K562 (cell line): ENCODE data around the gene PSMD7. TPM values are rescaled to one million over a fixed set of nuclear protein-coding genes. Genes with fewer than 3 reads are reported as not detected.

Experiments used
- GATAD2B ChIP-seq: fragments of 450-650 bp; IDR thresholded peaks from 2 replicates; pipeline ENCODE4 v1.6.1; 2017; ENCODE audit warnings: mild to moderate bottlenecking, borderline replicate concordance
- MBD2 ChIP-seq: sonication (generic); IDR thresholded peaks from 2 replicates; pipeline ENCODE4 v1.6.1; 2016; ENCODE audit warnings: low read depth, borderline replicate concordance
- MEIS2 ChIP-seq: fragments of 450-650 bp; IDR thresholded peaks from 2 replicates; pipeline ENCODE4 v1.6.1; 2014; ENCODE audit warnings: mild to moderate bottlenecking; ENCODE audit not compliant: partially characterized antibody
- NELFE ChIP-seq: IDR thresholded peaks from 2 replicates; pipeline ENCODE4 v1.6.1; 2011; ENCODE audit warnings: mild to moderate bottlenecking; ENCODE audit not compliant: insufficient read depth, insufficient read length
- NFRKB ChIP-seq: fragments of 450-650 bp; IDR thresholded peaks from 2 replicates; pipeline ENCODE4 v1.6.1; 2016; ENCODE audit warnings: low read depth
- PHF8 ChIP-seq: fragments of 200-600 bp; sonication (generic); IDR thresholded peaks from 2 replicates; pipeline ENCODE4 v1.6.1; 2012; ENCODE audit warnings: mixed run types, mild to moderate bottlenecking, inconsistent platforms, low read length, moderate library complexity, borderline replicate concordance
- POLR2A ChIP-seq: fragments of 450-650 bp; conservative IDR thresholded peaks from 2 replicates; pipeline ENCODE4 v1.6.1; 2016
- SIRT6 ChIP-seq: IDR thresholded peaks from one replicate; pipeline ENCODE4 v1.6.1; 2012; ENCODE audit warnings: low read depth, mild to moderate bottlenecking, control low read depth, inconsistent platforms, low read length, moderate library complexity
- SMAD3 ChIP-seq: fragments of 450-650 bp; formaldehyde crosslinking; conservative IDR thresholded peaks from 2 replicates; pipeline ENCODE4 v1.4.0; 2020; ENCODE audit warnings: mild to moderate bottlenecking
- SMARCE1 ChIP-seq: fragments of 450-650 bp; IDR thresholded peaks from 2 replicates; pipeline ENCODE4 v1.7.1; 2016; ENCODE audit warnings: mild to moderate bottlenecking
- ZNF24 ChIP-seq: fragments of 450-650 bp; IDR thresholded peaks from 2 replicates; pipeline ENCODE4 v1.6.1; 2016
- polyA plus RNA-seq, 8 experiments: library from polyadenylated mRNA; depleted of rRNA in 4 of 8; stranded (reverse) in 5 of 8; unstranded in 3 of 8; fragments of >200 nt; fragmentation: Nextera tagmentation in 2 of 8; fragmentation: Illumina TruSeq in 1 of 8; extraction: Ambion mirVana in 2 of 8; extraction: Trizol in 1 of 8; gene quantifications; 2 replicates each; pipeline versions ENCODE4 v1.2.1 to v1.2.3, GENCODE V29; 2011 to 2014; ENCODE audit warnings: inconsistent platforms in 1 of 8, missing spikeins in 1 of 8
- total RNA-seq, 7 experiments: library from RNA; depleted of rRNA in 6 of 7; stranded (reverse); fragments of >200 nt in 6 of 7; fragmentation: Illumina TruSeq in 2 of 7; extraction: Trizol in 2 of 7; gene quantifications; 2 replicates each; pipeline versions ENCODE4 v1.2.1 to v1.2.3, GENCODE V29; 2011 to 2021; ENCODE audit warnings: low replicate concordance in 1 of 7
- TF ChIP-seq, protein P1 (sequence below): fragments of 450-650 bp; IDR thresholded peaks from 2 replicates; pipeline ENCODE4 v1.6.1; 2016; ENCODE audit warnings: mild to moderate bottlenecking, moderate library complexity
- TF ChIP-seq, protein P2 (sequence below): IDR thresholded peaks from 2 replicates; pipeline ENCODE4 v1.6.1; 2011; ENCODE audit not compliant: insufficient read length; ENCODE audit errors: extremely low read depth
- TF ChIP-seq, protein P3 (sequence below): fragments of 250-450 bp; sonication (Bioruptor Pico); IDR thresholded peaks from 2 replicates; pipeline ENCODE4 v1.5.0; 2021
- TF ChIP-seq, protein P4 (sequence below): fragments of 200-800 bp; sonication (Bioruptor generic); IDR thresholded peaks from 2 replicates; pipeline ENCODE4 v1.6.1; 2017; ENCODE audit warnings: missing genetic modification characterization, missing compliant biosample characterization

Gene PSMD7
- total and polyA plus RNA-seq, 9 of the 15 experiments (the other 6 are each of a cell fraction or from before 2014, with no cell fraction given) = 100 to 226 (median 156) TPM

DNA sequence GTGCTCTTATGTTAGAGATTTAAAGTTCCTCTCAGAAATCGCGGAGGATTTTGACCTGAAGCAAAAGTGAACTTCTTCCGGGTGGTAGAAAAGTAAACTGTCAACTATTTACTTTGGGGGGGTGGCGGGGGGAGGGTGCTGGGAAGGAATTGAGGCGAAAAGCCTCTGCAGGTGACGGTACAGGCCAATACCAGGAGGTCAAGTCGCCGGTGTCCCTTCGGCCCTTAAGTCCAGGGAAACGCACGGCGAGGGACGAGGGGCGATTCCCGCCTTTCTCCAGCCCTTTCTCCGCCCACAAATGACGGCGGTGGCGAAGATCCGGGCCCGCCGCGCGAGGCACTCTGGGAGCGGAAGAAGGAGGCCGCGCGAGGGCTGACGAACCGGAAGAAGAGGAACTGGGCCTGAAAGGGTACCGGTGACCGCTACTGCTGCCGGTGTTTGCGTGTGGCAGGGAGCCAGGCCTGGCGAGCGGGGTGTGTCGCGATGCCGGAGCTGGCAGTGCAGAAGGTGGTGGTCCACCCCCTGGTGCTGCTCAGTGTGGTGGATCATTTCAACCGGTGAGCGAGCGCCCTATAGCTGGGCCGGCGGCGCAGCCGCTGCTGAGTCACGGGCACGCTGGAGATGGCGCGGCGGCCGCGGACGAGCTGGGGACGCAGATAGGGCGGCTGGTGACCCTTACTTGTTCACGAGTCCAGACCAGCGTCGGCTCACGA lies at the start of gene PSMD7 (continued):
- TF ChIP-seq, protein P1, sequence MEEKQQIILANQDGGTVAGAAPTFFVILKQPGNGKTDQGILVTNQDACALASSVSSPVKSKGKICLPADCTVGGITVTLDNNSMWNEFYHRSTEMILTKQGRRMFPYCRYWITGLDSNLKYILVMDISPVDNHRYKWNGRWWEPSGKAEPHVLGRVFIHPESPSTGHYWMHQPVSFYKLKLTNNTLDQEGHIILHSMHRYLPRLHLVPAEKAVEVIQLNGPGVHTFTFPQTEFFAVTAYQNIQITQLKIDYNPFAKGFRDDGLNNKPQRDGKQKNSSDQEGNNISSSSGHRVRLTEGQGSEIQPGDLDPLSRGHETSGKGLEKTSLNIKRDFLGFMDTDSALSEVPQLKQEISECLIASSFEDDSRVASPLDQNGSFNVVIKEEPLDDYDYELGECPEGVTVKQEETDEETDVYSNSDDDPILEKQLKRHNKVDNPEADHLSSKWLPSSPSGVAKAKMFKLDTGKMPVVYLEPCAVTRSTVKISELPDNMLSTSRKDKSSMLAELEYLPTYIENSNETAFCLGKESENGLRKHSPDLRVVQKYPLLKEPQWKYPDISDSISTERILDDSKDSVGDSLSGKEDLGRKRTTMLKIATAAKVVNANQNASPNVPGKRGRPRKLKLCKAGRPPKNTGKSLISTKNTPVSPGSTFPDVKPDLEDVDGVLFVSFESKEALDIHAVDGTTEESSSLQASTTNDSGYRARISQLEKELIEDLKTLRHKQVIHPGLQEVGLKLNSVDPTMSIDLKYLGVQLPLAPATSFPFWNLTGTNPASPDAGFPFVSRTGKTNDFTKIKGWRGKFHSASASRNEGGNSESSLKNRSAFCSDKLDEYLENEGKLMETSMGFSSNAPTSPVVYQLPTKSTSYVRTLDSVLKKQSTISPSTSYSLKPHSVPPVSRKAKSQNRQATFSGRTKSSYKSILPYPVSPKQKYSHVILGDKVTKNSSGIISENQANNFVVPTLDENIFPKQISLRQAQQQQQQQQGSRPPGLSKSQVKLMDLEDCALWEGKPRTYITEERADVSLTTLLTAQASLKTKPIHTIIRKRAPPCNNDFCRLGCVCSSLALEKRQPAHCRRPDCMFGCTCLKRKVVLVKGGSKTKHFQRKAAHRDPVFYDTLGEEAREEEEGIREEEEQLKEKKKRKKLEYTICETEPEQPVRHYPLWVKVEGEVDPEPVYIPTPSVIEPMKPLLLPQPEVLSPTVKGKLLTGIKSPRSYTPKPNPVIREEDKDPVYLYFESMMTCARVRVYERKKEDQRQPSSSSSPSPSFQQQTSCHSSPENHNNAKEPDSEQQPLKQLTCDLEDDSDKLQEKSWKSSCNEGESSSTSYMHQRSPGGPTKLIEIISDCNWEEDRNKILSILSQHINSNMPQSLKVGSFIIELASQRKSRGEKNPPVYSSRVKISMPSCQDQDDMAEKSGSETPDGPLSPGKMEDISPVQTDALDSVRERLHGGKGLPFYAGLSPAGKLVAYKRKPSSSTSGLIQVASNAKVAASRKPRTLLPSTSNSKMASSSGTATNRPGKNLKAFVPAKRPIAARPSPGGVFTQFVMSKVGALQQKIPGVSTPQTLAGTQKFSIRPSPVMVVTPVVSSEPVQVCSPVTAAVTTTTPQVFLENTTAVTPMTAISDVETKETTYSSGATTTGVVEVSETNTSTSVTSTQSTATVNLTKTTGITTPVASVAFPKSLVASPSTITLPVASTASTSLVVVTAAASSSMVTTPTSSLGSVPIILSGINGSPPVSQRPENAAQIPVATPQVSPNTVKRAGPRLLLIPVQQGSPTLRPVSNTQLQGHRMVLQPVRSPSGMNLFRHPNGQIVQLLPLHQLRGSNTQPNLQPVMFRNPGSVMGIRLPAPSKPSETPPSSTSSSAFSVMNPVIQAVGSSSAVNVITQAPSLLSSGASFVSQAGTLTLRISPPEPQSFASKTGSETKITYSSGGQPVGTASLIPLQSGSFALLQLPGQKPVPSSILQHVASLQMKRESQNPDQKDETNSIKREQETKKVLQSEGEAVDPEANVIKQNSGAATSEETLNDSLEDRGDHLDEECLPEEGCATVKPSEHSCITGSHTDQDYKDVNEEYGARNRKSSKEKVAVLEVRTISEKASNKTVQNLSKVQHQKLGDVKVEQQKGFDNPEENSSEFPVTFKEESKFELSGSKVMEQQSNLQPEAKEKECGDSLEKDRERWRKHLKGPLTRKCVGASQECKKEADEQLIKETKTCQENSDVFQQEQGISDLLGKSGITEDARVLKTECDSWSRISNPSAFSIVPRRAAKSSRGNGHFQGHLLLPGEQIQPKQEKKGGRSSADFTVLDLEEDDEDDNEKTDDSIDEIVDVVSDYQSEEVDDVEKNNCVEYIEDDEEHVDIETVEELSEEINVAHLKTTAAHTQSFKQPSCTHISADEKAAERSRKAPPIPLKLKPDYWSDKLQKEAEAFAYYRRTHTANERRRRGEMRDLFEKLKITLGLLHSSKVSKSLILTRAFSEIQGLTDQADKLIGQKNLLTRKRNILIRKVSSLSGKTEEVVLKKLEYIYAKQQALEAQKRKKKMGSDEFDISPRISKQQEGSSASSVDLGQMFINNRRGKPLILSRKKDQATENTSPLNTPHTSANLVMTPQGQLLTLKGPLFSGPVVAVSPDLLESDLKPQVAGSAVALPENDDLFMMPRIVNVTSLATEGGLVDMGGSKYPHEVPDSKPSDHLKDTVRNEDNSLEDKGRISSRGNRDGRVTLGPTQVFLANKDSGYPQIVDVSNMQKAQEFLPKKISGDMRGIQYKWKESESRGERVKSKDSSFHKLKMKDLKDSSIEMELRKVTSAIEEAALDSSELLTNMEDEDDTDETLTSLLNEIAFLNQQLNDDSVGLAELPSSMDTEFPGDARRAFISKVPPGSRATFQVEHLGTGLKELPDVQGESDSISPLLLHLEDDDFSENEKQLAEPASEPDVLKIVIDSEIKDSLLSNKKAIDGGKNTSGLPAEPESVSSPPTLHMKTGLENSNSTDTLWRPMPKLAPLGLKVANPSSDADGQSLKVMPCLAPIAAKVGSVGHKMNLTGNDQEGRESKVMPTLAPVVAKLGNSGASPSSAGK = peak; percentile 98
- TF ChIP-seq PHF8 = peak; percentile 99
- TF ChIP-seq SMAD3 (CRISPR knock-in tag) = 0 out of 2 replicates have a peak, but pooled peaks have one; percentile 24
- TF ChIP-seq, protein P2, sequence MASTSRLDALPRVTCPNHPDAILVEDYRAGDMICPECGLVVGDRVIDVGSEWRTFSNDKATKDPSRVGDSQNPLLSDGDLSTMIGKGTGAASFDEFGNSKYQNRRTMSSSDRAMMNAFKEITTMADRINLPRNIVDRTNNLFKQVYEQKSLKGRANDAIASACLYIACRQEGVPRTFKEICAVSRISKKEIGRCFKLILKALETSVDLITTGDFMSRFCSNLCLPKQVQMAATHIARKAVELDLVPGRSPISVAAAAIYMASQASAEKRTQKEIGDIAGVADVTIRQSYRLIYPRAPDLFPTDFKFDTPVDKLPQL = no peak
- peak; percentile 86 for TF ChIP-seq MBD2
- TF ChIP-seq, protein P3, sequence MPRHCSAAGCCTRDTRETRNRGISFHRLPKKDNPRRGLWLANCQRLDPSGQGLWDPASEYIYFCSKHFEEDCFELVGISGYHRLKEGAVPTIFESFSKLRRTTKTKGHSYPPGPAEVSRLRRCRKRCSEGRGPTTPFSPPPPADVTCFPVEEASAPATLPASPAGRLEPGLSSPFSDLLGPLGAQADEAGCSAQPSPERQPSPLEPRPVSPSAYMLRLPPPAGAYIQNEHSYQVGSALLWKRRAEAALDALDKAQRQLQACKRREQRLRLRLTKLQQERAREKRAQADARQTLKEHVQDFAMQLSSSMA = no peak
- TF ChIP-seq SIRT6 = no peak
- TF ChIP-seq ZNF24 = peak; percentile 66; the same call in 1 of the 2 replicates
- TF ChIP-seq NELFE = no peak
- peak; percentile 85 for TF ChIP-seq NFRKB
- peak; percentile 34; the same call in 1 of the 2 replicates for TF ChIP-seq SMARCE1
- TF ChIP-seq MEIS2 = no peak
- TF ChIP-seq, protein P4, sequence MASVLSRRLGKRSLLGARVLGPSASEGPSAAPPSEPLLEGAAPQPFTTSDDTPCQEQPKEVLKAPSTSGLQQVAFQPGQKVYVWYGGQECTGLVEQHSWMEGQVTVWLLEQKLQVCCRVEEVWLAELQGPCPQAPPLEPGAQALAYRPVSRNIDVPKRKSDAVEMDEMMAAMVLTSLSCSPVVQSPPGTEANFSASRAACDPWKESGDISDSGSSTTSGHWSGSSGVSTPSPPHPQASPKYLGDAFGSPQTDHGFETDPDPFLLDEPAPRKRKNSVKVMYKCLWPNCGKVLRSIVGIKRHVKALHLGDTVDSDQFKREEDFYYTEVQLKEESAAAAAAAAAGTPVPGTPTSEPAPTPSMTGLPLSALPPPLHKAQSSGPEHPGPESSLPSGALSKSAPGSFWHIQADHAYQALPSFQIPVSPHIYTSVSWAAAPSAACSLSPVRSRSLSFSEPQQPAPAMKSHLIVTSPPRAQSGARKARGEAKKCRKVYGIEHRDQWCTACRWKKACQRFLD = peak; percentile 82; the same call in 1 of the 2 replicates
- peak; percentile 97 for TF ChIP-seq POLR2A
- no peak for TF ChIP-seq GATAD2B
